Peyer's patch (tissue), 4 donors: Measurements from ENCODE around the gene LLCFC1. TPM values are rescaled to one million over a fixed set of nuclear protein-coding genes. Genes with fewer than 3 reads are reported as not detected.

Experiments
- DNase-seq, 3 donors: peaks; one replicate each; pipeline ENCODE4 v3.0.0-alpha.2; 2017 to 2019
- H3K27ac ChIP-seq, 4 donors: fragments of 200-600 bp; sonication (generic); one replicate each; pipeline ENCODE4 v1.5.1; 2016 to 2019
- H3K27me3 ChIP-seq, 2 donors: fragments of 200-600 bp; sonication (generic); one replicate each; pipeline ENCODE4 v1.5.1; 2019
- H3K36me3 ChIP-seq, 3 donors: fragments of 200-600 bp; sonication (generic); one replicate each; pipeline ENCODE4 v1.5.1; 2016 to 2019
- H3K4me1 ChIP-seq, 4 donors: fragments of 200-600 bp; sonication (generic); one replicate each; pipeline ENCODE4 v1.5.1; 2016 to 2019
- H3K4me3 ChIP-seq, 4 donors: fragments of 200-600 bp; sonication (generic); 1 replicate in 3 of 4; 2 replicates in 1 of 4; pipeline ENCODE4 v1.5.1; 2016 to 2019; ENCODE audit warnings: mild to moderate bottlenecking in 1 of 4
- H3K9me3 ChIP-seq, 4 donors: fragments of 200-600 bp; sonication (generic); one replicate each; pipeline ENCODE4 v1.5.1; 2016 to 2019; ENCODE audit warnings: mild to moderate bottlenecking in 1 of 4
- CTCF ChIP-seq, 6 experiments: fragments of 450-650 bp in 4 of 6; fragments of 200-600 bp in 2 of 6; sonication (generic) in 1 of 6; IDR thresholded peaks; one replicate each; pipeline ENCODE4 v1.5.1; 2017 to 2019; ENCODE audit warnings: antibody characterized with exemption in 6 of 6, mild to moderate bottlenecking in 3 of 6, moderate library complexity in 1 of 6
- POLR2A ChIP-seq, 2 donors: fragments of 450-650 bp; IDR thresholded peaks; one replicate each; pipeline ENCODE4 v1.5.1; 2017; ENCODE audit warnings: antibody characterized with exemption in 2 of 2, mild to moderate bottlenecking in 2 of 2, moderate library complexity in 2 of 2
- total RNA-seq, 4 donors: library from RNA; depleted of rRNA; stranded (reverse); fragments of >200 nt; gene quantifications; one replicate each; pipeline ENCODE4 v1.1.0, GENCODE V29; 2016

The LLCFC1 gene
- total RNA-seq, 4 donors from 2014 or later = not detected

GRCh38 chr7:142956951-142957623, 17.8 kb downstream of the LLCFC1 start:
- H3K27me3 ChIP-seq = no peaks in the 10 kb centered on the region
- H3K27ac ChIP-seq = no peak overlapping the region
- TF ChIP-seq CTCF (IDR thresholded peaks at IDR 0.05) = no peak
- no peak for TF ChIP-seq POLR2A (IDR thresholded peaks at IDR 0.05)
- peaks cover 0 to 3% (median 0%) of the 10 kb centered on the region in 4 donors for H3K9me3 ChIP-seq
- no peak for DNase-seq
- no peaks in the 10 kb centered on the region for H3K4me1 ChIP-seq
- no peak overlapping the region for H3K4me3 ChIP-seq
- H3K36me3 ChIP-seq = no peaks in the 10 kb centered on the region

GRCh38 chr7:142957723-142958122, 18.4 kb downstream of the LLCFC1 start:
- Histone ChIP-seq H3K4me3 (no peak overlapping the region), H3K4me1 (no peaks in the 10 kb centered on the region), H3K36me3 (no peaks in the 10 kb centered on the region), H3K9me3 (peaks cover 0 to 3% (median 0%) of the 10 kb centered on the region in 4 donors), H3K27me3 (no peaks in the 10 kb centered on the region), H3K27ac (no peak overlapping the region)
- no peak for TF ChIP-seq CTCF (IDR thresholded peaks at IDR 0.05)
- TF ChIP-seq POLR2A (IDR thresholded peaks at IDR 0.05) = no peak
- DNase-seq = no peak

GRCh38 chr7:142959202-142959601, 19.9 kb downstream of the LLCFC1 start:
- no peak for TF ChIP-seq CTCF (IDR thresholded peaks at IDR 0.05)
- no peak for TF ChIP-seq POLR2A (IDR thresholded peaks at IDR 0.05)
- no peak overlapping the region for H3K4me3 ChIP-seq
- peaks cover 0 to 3% (median 0%) of the 10 kb centered on the region in 4 donors for H3K9me3 ChIP-seq
- no peaks in the 10 kb centered on the region for H3K27me3 ChIP-seq
- no peak for DNase-seq
- no peaks in the 10 kb centered on the region for H3K4me1 ChIP-seq
- no peak overlapping the region for H3K27ac ChIP-seq
- H3K36me3 ChIP-seq = no peaks in the 10 kb centered on the region

- Histone ChIP-seq H3K36me3 (no peaks in the 10 kb centered on the region), H3K27ac (no peak overlapping the region), H3K9me3 (no peaks in the 10 kb centered on the region), H3K4me1 (no peaks in the 10 kb centered on the region), H3K4me3 (no peak overlapping the region), H3K27me3 (no peaks in the 10 kb centered on the region)
- no peak for TF ChIP-seq POLR2A (IDR thresholded peaks at IDR 0.05)
- peak in 2 of 6 experiments; percentile 18 to 34 for TF ChIP-seq CTCF (IDR thresholded peaks at IDR 0.05)
- DNase-seq = no peak
Observed at GRCh38 chr7:142960955-142961512, 21.8 kb downstream of the LLCFC1 start.

- no peaks in the 10 kb centered on the region for H3K4me1 ChIP-seq
- no peak overlapping the region for H3K4me3 ChIP-seq
- no peak overlapping the region for H3K27ac ChIP-seq
- H3K9me3 ChIP-seq = no peaks in the 10 kb centered on the region
- DNase-seq = no peak
- H3K27me3 ChIP-seq = no peaks in the 10 kb centered on the region
- TF ChIP-seq POLR2A (IDR thresholded peaks at IDR 0.05) = no peak
- TF ChIP-seq CTCF (IDR thresholded peaks at IDR 0.05) = no peak
- H3K36me3 ChIP-seq = no peaks in the 10 kb centered on the region
Observed at GRCh38 chr7:142961595-142961972, 22.3 kb downstream of the LLCFC1 start.
